Kidney epithelial cell (primary cell): ENCODE data around the gene FLNB. TPM values are rescaled to one million over a fixed set of nuclear protein-coding genes. Genes with fewer than 3 reads are reported as not detected.

Experiments
- DNase-seq: peaks from one replicate; pipeline ENCODE4 v3.0.0-alpha.2; 2010; ENCODE audit warnings: low read depth
- H3K27me3 ChIP-seq: 2 replicates; pipeline ENCODE4 v1.6.0; 2011; ENCODE audit warnings: low read length; ENCODE audit not compliant: control insufficient read depth, insufficient read depth
- H3K36me3 ChIP-seq: 2 replicates; pipeline ENCODE4 v1.5.1; 2011; ENCODE audit warnings: low read length; ENCODE audit not compliant: control insufficient read depth, insufficient read depth
- H3K4me3 ChIP-seq: 2 replicates; pipeline ENCODE4 v1.5.1; 2011; ENCODE audit warnings: low read depth, mild to moderate bottlenecking, control low read depth, low read length
- total RNA-seq: library from RNA; depleted of rRNA; stranded (reverse); fragments of >200 nt; gene quantifications from 2 replicates; pipeline ENCODE4 v1.2.3, GENCODE V29; 2015
- TF ChIP-seq, protein P1 (sequence below): IDR thresholded peaks from 2 replicates; pipeline ENCODE4 v1.5.1; 2011; ENCODE audit warnings: mild to moderate bottlenecking, moderate library complexity, low read length, control low read depth, inconsistent platforms; ENCODE audit not compliant: insufficient read depth, poor library complexity, severe bottlenecking

FLNB gene
- total RNA-seq, 1 donor from 2014 or later, result 536 TPM

DNA sequence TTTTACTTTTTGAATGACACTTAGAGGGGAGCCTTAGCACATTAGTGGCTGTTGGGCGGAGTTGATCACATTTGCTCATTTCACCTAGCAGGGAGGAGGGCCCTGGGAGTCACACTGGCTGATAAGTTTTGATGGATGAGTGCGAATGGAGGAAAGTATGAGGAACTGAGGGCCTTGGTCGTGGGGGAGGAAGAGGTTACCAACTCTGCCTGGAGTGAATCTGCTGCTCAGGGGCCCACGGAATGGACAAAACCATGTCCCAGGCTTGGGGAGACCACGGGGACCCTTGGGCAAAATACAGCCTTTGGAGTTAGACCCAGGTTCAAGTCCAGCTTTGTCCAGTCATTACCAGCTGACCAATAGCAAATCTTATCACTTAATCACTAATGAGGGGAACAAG is 5.1 kb upstream of the FLNB start:
- no peak for DNase-seq
- TF ChIP-seq, protein P1, sequence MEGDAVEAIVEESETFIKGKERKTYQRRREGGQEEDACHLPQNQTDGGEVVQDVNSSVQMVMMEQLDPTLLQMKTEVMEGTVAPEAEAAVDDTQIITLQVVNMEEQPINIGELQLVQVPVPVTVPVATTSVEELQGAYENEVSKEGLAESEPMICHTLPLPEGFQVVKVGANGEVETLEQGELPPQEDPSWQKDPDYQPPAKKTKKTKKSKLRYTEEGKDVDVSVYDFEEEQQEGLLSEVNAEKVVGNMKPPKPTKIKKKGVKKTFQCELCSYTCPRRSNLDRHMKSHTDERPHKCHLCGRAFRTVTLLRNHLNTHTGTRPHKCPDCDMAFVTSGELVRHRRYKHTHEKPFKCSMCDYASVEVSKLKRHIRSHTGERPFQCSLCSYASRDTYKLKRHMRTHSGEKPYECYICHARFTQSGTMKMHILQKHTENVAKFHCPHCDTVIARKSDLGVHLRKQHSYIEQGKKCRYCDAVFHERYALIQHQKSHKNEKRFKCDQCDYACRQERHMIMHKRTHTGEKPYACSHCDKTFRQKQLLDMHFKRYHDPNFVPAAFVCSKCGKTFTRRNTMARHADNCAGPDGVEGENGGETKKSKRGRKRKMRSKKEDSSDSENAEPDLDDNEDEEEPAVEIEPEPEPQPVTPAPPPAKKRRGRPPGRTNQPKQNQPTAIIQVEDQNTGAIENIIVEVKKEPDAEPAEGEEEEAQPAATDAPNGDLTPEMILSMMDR, result no peak
- Histone ChIP-seq H3K27me3 (no peaks in the 10 kb centered on the region), H3K36me3 (no peaks in the 10 kb centered on the region), H3K4me3 (no peak overlapping the region)

DNA sequence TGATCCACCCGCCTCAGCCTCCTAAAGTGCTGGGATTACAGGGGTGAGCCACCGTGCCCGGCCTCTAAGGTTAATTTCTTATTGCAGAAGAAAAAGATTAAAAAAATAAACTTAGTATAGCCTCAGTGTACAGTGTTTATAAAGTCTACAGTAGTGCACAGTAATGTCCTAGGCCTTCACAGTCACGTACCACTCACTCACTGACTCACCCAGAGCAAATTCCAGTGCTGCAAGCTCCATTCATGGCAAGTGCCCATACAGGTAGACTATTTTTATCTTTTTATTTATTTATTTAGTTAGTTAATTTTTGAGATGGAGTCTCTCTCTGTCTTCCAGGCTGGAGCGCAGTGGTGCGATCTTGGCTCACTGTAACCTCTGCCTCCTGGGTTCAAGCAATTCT is 3.2 kb upstream of the FLNB start:
- Histone ChIP-seq H3K4me3 (no peak overlapping the region), H3K36me3 (no peaks in the 10 kb centered on the region), H3K27me3 (no peaks in the 10 kb centered on the region)
- no peak for DNase-seq
- TF ChIP-seq, protein P1, result no peak

DNA sequence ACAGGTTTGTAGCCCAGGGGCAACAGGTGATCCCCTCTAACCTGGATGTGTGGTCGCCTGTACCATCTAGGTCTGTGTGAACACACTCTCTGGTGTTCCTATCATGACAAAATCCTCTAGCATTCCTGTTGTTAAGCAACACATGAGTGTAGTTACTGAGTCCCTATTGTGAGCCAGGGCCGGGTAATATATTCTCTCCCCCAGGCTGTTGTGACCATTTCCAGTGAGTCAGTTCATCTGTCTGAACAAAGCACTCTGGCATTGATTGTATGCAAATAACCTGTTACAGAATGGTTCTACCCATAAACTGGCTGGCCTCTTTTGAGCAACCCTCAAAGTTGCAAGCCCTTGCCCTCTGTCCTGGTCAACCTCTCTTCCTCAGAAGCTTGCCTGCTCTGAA is 2.6 kb upstream of the FLNB start:
- Histone ChIP-seq H3K27me3 (no peaks in the 10 kb centered on the region), H3K4me3 (no peak overlapping the region), H3K36me3 (no peaks in the 10 kb centered on the region)
- DNase-seq, result peak; percentile 87
- TF ChIP-seq, protein P1, result no peak

DNA sequence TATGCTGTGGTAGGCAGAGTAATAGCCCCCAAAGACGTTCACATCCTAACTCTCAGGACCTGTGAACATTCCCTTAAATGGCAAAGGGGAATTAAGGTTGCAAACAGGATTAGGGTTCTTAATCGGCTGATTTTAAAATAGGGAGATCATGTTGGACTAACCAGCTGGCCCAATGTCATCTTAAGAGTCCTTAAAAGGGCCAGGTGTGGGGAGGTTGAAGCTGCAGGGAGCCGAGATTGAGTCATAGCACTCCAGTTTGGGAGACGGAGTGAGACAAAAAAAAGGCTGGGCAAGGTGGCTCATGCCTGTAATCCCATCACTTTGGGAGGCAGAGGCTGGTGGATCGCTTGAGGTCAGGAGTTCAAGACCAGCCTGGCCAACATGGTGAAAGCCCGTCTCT is 1.6 kb upstream of the FLNB start:
- Histone ChIP-seq H3K36me3 (no peaks in the 10 kb centered on the region), H3K4me3 (no peak overlapping the region), H3K27me3 (no peaks in the 10 kb centered on the region)
- TF ChIP-seq, protein P1, result no peak
- DNase-seq, result no peak

DNA sequence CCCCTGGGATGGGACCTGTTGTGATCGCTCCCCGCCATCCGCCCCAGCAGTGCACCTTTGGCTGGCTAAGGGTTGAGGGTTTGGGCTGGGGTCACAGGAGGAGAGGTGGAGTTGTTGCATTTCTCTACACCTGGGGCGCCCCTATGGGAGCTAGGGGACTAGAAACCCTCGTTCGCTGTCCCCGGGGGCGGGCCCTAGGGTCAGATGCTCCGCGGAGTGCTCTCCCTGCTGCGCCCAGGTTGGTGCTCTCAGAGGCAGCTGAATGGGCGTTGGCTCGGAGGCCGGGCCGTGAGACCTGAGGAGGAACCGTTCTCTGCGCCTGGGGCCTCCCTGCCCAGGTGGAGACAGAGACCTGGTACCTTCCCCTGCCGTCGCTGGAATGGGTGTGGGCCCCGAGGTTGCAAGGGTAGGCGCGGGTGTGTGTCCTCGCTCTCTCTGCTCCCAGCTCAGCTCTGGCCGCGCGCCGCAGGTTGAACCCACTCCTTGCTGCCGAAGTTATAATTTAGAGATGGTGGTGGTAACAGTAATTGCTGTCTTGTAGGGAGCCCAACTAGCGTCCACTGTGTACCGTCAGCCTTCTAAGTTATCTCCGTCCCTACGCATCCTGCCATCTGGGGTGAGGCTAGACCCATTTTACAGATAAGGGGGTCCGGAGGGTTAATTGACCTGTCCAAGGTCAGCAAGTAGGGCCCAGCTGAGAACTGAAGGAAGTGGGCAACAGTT is 965 bp downstream of the FLNB start:
- H3K27me3 ChIP-seq, result no peaks in the 10 kb centered on the region
- TF ChIP-seq, protein P1, result no peak
- H3K4me3 ChIP-seq, result peak overlapping the region; percentile 100
- no peaks in the 10 kb centered on the region for H3K36me3 ChIP-seq
- DNase-seq, result no peak
